Forelimb muscle (tissue), 1 donor: ENCODE data around the gene KRTAP4-16. TPM values are rescaled to one million over a fixed set of nuclear protein-coding genes. Genes with fewer than 3 reads are reported as not detected.

Source experiments
- polyA plus RNA-seq: library from polyadenylated mRNA; unstranded; fragments of 120-200 nt; gene quantifications from one replicate; pipeline ENCODE4 v1.2.1, GENCODE V29; 2013; ENCODE audit not compliant: insufficient read length

KRTAP4-16 gene
- polyA plus RNA-seq, 1 donor, result not detected

Other genes with a start within 250 kb of the KRTAP4-16 start
- gene KRT12, start 235.0 kb downstream of the KRTAP4-16 start, polyA plus RNA-seq, result 0.08 TPM
- not detected for gene KRT20, start 217.0 kb downstream of the KRTAP4-16 start, polyA plus RNA-seq
- gene KRT23, start 164.6 kb downstream of the KRTAP4-16 start, polyA plus RNA-seq, result 0.19 TPM
- gene KRT39, start 135.3 kb downstream of the KRTAP4-16 start, polyA plus RNA-seq, result 7.2 TPM
- 10.9 TPM for gene KRT40, start 117.9 kb downstream of the KRTAP4-16 start, polyA plus RNA-seq
- not detected for gene KRTAP3-3, start 108.0 kb downstream of the KRTAP4-16 start, polyA plus RNA-seq
- gene KRTAP3-2, start 102.3 kb downstream of the KRTAP4-16 start, polyA plus RNA-seq, result 0.52 TPM
- gene KRTAP3-1, start 93.1 kb downstream of the KRTAP4-16 start, polyA plus RNA-seq, result not detected
- gene KRTAP1-5, start 75.0 kb downstream of the KRTAP4-16 start, polyA plus RNA-seq, result not detected
- gene KRTAP1-4, start 72.0 kb downstream of the KRTAP4-16 start, polyA plus RNA-seq, result not detected
- gene KRTAP1-3, start 67.3 kb downstream of the KRTAP4-16 start, polyA plus RNA-seq, result not detected
- gene KRTAP1-1, start 60.8 kb downstream of the KRTAP4-16 start, polyA plus RNA-seq, result not detected
- gene KRTAP2-1, start 54.9 kb downstream of the KRTAP4-16 start, polyA plus RNA-seq, result not detected
- gene KRTAP2-2, start 47.0 kb downstream of the KRTAP4-16 start, polyA plus RNA-seq, result not detected
- not detected for gene KRTAP2-3, start 42.1 kb downstream of the KRTAP4-16 start, polyA plus RNA-seq
- gene KRTAP2-4, start 36.3 kb downstream of the KRTAP4-16 start, polyA plus RNA-seq, result not detected
- not detected for gene KRTAP4-7, start 18.1 kb downstream of the KRTAP4-16 start, polyA plus RNA-seq
- gene KRTAP4-8, start 4.1 kb downstream of the KRTAP4-16 start, polyA plus RNA-seq, result not detected
- gene KRTAP4-9, start 3.2 kb upstream of the KRTAP4-16 start, polyA plus RNA-seq, result not detected
- not detected for gene KRTAP4-11, start 16.2 kb upstream of the KRTAP4-16 start, polyA plus RNA-seq
- gene KRTAP4-12, start 22.0 kb upstream of the KRTAP4-16 start, polyA plus RNA-seq, result not detected
- gene KRTAP4-6, start 38.3 kb upstream of the KRTAP4-16 start, polyA plus RNA-seq, result not detected
- not detected for gene KRTAP4-5, start 47.6 kb upstream of the KRTAP4-16 start, polyA plus RNA-seq
- gene KRTAP4-4, start 58.5 kb upstream of the KRTAP4-16 start, polyA plus RNA-seq, result not detected
- not detected for gene KRTAP4-3, start 66.0 kb upstream of the KRTAP4-16 start, polyA plus RNA-seq
- gene KRTAP4-2, start 76.0 kb upstream of the KRTAP4-16 start, polyA plus RNA-seq, result not detected
- not detected for gene KRTAP4-1, start 82.7 kb upstream of the KRTAP4-16 start, polyA plus RNA-seq
- not detected for gene KRTAP9-1, start 87.7 kb upstream of the KRTAP4-16 start, polyA plus RNA-seq
- gene KRTAP9-2, start 124.4 kb upstream of the KRTAP4-16 start, polyA plus RNA-seq, result not detected
- not detected for gene KRTAP9-3, start 130.2 kb upstream of the KRTAP4-16 start, polyA plus RNA-seq
- not detected for gene KRTAP9-8, start 135.8 kb upstream of the KRTAP4-16 start, polyA plus RNA-seq
- not detected for gene KRTAP9-4, start 147.5 kb upstream of the KRTAP4-16 start, polyA plus RNA-seq
- gene KRTAP9-9, start 153.2 kb upstream of the KRTAP4-16 start, polyA plus RNA-seq, result not detected
- 0.22 TPM for gene KRTAP9-6, start 163.2 kb upstream of the KRTAP4-16 start, polyA plus RNA-seq
- gene KRTAP9-7, start 173.5 kb upstream of the KRTAP4-16 start, polyA plus RNA-seq, result not detected
- gene KRTAP29-1, start 200.6 kb upstream of the KRTAP4-16 start, polyA plus RNA-seq, result not detected
- gene KRTAP16-1, start 207.1 kb upstream of the KRTAP4-16 start, polyA plus RNA-seq, result not detected
- not detected for gene KRTAP17-1, start 213.5 kb upstream of the KRTAP4-16 start, polyA plus RNA-seq
- gene KRT33A, start 248.6 kb upstream of the KRTAP4-16 start, polyA plus RNA-seq, result not detected